ENCODE measurements around the gene TMIGD3. TPM values are rescaled to one million over a fixed set of nuclear protein-coding genes. Genes with fewer than 3 reads are reported as not detected.

Gene TMIGD3
- total RNA-seq, 1 experiment from 2014 or later: not detected

DNA sequence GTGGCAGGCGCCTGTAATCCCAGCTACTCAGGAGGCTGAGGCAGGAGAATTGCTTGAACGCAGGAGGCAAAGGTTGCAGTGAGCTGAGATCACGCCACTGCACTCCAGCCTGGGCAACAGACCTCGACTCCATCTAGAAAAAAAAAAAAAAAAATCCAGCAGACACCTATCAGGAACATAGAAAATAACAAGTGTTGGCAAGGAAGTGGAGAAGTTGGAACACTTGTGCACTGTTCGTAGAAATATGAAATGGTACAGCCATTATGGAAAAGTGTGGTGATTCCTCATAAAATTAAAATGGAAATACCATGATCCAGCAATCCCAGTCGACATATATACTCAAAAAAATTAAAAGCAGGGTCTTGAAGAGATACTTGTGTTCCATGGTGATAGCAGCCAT lies 41.7 kb downstream of the TMIGD3 start:
- CTCF ChIA-PET: no interaction called here
- H3K27me3 Mint-ChIP-seq (ENCODE audit: low read depth): no peaks in the 10 kb centered on the region
- H3K9me3 Mint-ChIP-seq: no peaks in the 10 kb centered on the region
- H3K36me3 Mint-ChIP-seq: peaks cover 42% of the 10 kb centered on the region
- TF ChIP-seq MYBL2 (CRISPR knock-in tag; IDR thresholded peaks at IDR 0.05) (no peak), NR3C1 (CRISPR knock-in tag; conservative IDR thresholded peaks at IDR 0.05; ENCODE audit: low read depth) (no peak), TEAD4 (CRISPR knock-in tag; IDR thresholded peaks at IDR 0.05) (no peak), ZNF121 (CRISPR knock-in tag; IDR thresholded peaks at IDR 0.05) (no peak)
- TF ChIP-seq, protein P1, sequence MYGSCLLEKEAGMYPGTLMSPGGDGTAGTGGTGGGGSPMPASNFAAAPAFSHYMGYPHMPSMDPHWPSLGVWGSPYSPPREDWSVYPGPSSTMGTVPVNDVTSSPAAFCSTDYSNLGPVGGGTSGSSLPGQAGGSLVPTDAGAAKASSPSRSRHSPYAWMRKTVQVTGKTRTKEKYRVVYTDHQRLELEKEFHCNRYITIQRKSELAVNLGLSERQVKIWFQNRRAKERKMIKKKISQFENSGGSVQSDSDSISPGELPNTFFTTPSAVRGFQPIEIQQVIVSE (CRISPR knock-in tag; IDR thresholded peaks at IDR 0.05; ENCODE audit: borderline replicate concordance): no peak
- TF ChIP-seq, protein P2, sequence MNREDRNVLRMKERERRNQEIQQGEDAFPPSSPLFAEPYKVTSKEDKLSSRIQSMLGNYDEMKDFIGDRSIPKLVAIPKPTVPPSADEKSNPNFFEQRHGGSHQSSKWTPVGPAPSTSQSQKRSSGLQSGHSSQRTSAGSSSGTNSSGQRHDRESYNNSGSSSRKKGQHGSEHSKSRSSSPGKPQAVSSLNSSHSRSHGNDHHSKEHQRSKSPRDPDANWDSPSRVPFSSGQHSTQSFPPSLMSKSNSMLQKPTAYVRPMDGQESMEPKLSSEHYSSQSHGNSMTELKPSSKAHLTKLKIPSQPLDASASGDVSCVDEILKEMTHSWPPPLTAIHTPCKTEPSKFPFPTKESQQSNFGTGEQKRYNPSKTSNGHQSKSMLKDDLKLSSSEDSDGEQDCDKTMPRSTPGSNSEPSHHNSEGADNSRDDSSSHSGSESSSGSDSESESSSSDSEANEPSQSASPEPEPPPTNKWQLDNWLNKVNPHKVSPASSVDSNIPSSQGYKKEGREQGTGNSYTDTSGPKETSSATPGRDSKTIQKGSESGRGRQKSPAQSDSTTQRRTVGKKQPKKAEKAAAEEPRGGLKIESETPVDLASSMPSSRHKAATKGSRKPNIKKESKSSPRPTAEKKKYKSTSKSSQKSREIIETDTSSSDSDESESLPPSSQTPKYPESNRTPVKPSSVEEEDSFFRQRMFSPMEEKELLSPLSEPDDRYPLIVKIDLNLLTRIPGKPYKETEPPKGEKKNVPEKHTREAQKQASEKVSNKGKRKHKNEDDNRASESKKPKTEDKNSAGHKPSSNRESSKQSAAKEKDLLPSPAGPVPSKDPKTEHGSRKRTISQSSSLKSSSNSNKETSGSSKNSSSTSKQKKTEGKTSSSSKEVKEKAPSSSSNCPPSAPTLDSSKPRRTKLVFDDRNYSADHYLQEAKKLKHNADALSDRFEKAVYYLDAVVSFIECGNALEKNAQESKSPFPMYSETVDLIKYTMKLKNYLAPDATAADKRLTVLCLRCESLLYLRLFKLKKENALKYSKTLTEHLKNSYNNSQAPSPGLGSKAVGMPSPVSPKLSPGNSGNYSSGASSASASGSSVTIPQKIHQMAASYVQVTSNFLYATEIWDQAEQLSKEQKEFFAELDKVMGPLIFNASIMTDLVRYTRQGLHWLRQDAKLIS (CRISPR knock-in tag; IDR thresholded peaks at IDR 0.05; ENCODE audit: borderline replicate concordance): no peak
- TF ChIP-seq, protein P3, sequence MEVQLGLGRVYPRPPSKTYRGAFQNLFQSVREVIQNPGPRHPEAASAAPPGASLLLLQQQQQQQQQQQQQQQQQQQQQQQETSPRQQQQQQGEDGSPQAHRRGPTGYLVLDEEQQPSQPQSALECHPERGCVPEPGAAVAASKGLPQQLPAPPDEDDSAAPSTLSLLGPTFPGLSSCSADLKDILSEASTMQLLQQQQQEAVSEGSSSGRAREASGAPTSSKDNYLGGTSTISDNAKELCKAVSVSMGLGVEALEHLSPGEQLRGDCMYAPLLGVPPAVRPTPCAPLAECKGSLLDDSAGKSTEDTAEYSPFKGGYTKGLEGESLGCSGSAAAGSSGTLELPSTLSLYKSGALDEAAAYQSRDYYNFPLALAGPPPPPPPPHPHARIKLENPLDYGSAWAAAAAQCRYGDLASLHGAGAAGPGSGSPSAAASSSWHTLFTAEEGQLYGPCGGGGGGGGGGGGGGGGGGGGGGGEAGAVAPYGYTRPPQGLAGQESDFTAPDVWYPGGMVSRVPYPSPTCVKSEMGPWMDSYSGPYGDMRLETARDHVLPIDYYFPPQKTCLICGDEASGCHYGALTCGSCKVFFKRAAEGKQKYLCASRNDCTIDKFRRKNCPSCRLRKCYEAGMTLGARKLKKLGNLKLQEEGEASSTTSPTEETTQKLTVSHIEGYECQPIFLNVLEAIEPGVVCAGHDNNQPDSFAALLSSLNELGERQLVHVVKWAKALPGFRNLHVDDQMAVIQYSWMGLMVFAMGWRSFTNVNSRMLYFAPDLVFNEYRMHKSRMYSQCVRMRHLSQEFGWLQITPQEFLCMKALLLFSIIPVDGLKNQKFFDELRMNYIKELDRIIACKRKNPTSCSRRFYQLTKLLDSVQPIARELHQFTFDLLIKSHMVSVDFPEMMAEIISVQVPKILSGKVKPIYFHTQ (CRISPR knock-in tag; IDR thresholded peaks at IDR 0.05): no peak
- H3K27ac Mint-ChIP-seq: no peak overlapping the region
- no peak overlapping the region for H3K4me3 Mint-ChIP-seq
- ATAC-seq: no peak
- H3K4me1 Mint-ChIP-seq: no peaks in the 10 kb centered on the region
- POLR2A ChIA-PET: no interaction called here
- DNase-seq (ENCODE audit: low spot score): no peak

DNA sequence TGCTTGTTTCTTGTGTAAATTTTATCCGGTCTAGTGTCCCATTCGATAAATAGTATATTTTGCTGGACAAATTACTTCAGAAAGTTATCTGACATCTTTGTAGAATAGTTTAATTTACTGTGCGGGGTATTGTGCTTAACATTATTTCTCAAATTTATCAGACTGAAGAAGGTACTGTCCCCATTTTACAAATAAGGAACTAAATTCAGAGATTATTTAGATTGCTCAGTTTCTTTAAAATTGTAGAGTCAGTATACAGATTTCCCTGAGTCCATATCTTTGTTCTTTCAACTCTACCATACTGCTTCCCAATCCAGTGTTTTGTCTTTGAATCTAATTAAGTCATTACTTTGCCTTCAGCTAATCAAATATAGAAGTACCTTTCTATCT lies 47.8 kb downstream of the TMIGD3 start:
- POLR2A ChIA-PET: no interaction called here
- H3K36me3 Mint-ChIP-seq: peaks cover 34% of the 10 kb centered on the region
- H3K4me3 Mint-ChIP-seq: no peak overlapping the region
- peaks cover 10% of the 10 kb centered on the region for H3K4me1 Mint-ChIP-seq
- ATAC-seq: no peak
- DNase-seq (ENCODE audit: low spot score): no peak
- H3K27ac Mint-ChIP-seq: no peak overlapping the region
- CTCF ChIA-PET: no interaction called here
- H3K27me3 Mint-ChIP-seq (ENCODE audit: low read depth): no peaks in the 10 kb centered on the region
- no peaks in the 10 kb centered on the region for H3K9me3 Mint-ChIP-seq
- TF ChIP-seq, protein P4, sequence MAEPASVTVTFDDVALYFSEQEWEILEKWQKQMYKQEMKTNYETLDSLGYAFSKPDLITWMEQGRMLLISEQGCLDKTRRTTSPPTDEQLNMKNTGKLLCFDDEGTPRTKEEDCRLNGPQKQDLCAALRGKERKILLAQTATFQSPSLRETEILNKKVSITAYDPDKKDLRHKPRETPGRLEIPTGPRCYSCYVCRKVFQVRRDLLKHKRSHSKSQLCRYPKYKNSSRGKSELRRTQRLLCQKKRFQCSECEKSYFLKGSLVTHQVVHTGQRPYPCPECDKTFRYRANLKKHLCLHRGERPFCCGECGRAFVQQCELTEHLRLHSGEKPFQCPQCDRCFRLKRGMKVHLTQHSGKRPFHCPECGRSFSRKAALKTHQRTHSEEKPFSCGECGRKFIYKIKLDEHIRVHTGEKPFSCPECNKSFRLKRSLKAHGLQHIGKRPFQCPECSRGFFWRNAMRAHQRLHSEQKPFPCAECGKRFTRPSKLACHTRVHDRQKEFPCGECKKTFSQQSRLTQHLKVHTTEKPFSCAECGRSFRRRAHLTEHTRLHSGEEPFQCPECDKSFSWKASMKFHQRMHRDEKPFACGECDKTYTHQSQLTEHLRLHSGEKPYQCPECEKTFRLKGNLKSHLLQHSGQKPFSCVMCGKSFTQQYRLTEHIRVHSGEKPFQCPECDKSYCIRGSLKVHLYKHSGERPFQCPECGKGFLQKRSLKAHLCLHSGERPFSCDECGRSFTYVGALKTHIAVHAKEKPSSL (CRISPR knock-in tag; conservative IDR thresholded peaks at IDR 0.05): no peak
- no peak for TF ChIP-seq ZNF232 (CRISPR knock-in tag; IDR thresholded peaks at IDR 0.05)
- TF ChIP-seq, protein P5, sequence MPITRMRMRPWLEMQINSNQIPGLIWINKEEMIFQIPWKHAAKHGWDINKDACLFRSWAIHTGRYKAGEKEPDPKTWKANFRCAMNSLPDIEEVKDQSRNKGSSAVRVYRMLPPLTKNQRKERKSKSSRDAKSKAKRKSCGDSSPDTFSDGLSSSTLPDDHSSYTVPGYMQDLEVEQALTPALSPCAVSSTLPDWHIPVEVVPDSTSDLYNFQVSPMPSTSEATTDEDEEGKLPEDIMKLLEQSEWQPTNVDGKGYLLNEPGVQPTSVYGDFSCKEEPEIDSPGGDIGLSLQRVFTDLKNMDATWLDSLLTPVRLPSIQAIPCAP (CRISPR knock-in tag; IDR thresholded peaks at IDR 0.05): no peak
- no peak for TF ChIP-seq TCF7 (CRISPR knock-in tag; IDR thresholded peaks at IDR 0.05; ENCODE audit: low read depth)
- no peak for TF ChIP-seq ZNF317 (CRISPR knock-in tag; IDR thresholded peaks at IDR 0.05; ENCODE audit: borderline replicate concordance, low read depth)
- TF ChIP-seq, protein P6, sequence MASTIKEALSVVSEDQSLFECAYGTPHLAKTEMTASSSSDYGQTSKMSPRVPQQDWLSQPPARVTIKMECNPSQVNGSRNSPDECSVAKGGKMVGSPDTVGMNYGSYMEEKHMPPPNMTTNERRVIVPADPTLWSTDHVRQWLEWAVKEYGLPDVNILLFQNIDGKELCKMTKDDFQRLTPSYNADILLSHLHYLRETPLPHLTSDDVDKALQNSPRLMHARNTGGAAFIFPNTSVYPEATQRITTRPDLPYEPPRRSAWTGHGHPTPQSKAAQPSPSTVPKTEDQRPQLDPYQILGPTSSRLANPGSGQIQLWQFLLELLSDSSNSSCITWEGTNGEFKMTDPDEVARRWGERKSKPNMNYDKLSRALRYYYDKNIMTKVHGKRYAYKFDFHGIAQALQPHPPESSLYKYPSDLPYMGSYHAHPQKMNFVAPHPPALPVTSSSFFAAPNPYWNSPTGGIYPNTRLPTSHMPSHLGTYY (CRISPR knock-in tag; IDR thresholded peaks at IDR 0.05): no peak
- TF ChIP-seq, protein P2 (CRISPR knock-in tag; IDR thresholded peaks at IDR 0.05; ENCODE audit: borderline replicate concordance): no peak
